Measurements from ENCODE around the gene ERBB4. TPM values are rescaled to one million over a fixed set of nuclear protein-coding genes. Genes with fewer than 3 reads are reported as not detected.

Gene ERBB4
- polyA plus RNA-seq, 3 donors = 45.5 to 60.8 (median 47.4) TPM

- no peak for DNase-seq (ENCODE audit: low read depth in 3 of 3, low spot score in 2 of 3)
Measured at GRCh38 chr2:211513446-211513845, 1025.2 kb downstream of the ERBB4 start.

GRCh38 chr2:211512806-211513205 lies 1025.8 kb downstream of the ERBB4 start:
- DNase-seq (ENCODE audit: low read depth in 3 of 3, low spot score in 2 of 3) = no peak

- no peak for DNase-seq (ENCODE audit: low read depth in 3 of 3, low spot score in 2 of 3)
Measured at GRCh38 chr2:211503856-211504255, 1034.7 kb downstream of the ERBB4 start.

GRCh38 chr2:211503198-211503597 lies 1035.4 kb downstream of the ERBB4 start:
- DNase-seq (ENCODE audit: low read depth in 3 of 3, low spot score in 2 of 3) = no peak

- no peak for DNase-seq (ENCODE audit: low read depth in 3 of 3, low spot score in 2 of 3)
Measured at GRCh38 chr2:211498551-211499205, 1039.9 kb downstream of the ERBB4 start.

- no peak for DNase-seq (ENCODE audit: low read depth in 3 of 3, low spot score in 2 of 3)
Measured at GRCh38 chr2:211495339-211495738, 1043.3 kb downstream of the ERBB4 start.

GRCh38 chr2:211494536-211494935 lies 1044.1 kb downstream of the ERBB4 start:
- no peak for DNase-seq (ENCODE audit: low read depth in 3 of 3, low spot score in 2 of 3)

GRCh38 chr2:211494085-211494484 lies 1044.5 kb downstream of the ERBB4 start:
- no peak for DNase-seq (ENCODE audit: low read depth in 3 of 3, low spot score in 2 of 3)

GRCh38 chr2:211487733-211488132 lies 1050.9 kb downstream of the ERBB4 start:
- DNase-seq (ENCODE audit: low read depth in 3 of 3, low spot score in 2 of 3) = no peak

GRCh38 chr2:211479536-211480150 lies 1059.0 kb downstream of the ERBB4 start:
- no peak for DNase-seq (ENCODE audit: low read depth in 3 of 3, low spot score in 2 of 3)

- no peak for DNase-seq (ENCODE audit: low read depth in 3 of 3, low spot score in 2 of 3)
Measured at GRCh38 chr2:211477537-211478275, 1060.9 kb downstream of the ERBB4 start.

- no peak for DNase-seq (ENCODE audit: low read depth in 3 of 3, low spot score in 2 of 3)
Measured at GRCh38 chr2:211473116-211473515, 1065.5 kb downstream of the ERBB4 start.

- DNase-seq (ENCODE audit: low read depth in 3 of 3, low spot score in 2 of 3) = no peak
Measured at GRCh38 chr2:211469664-211470059, 1068.9 kb downstream of the ERBB4 start.

GRCh38 chr2:211468877-211469663 lies 1069.5 kb downstream of the ERBB4 start:
- DNase-seq (ENCODE audit: low read depth in 3 of 3, low spot score in 2 of 3) = no peak

- DNase-seq (ENCODE audit: low read depth in 3 of 3, low spot score in 2 of 3) = no peak
Measured at GRCh38 chr2:211468217-211468616, 1070.4 kb downstream of the ERBB4 start.

GRCh38 chr2:211463397-211463796 lies 1075.2 kb downstream of the ERBB4 start:
- DNase-seq (ENCODE audit: low read depth in 3 of 3, low spot score in 2 of 3) = no peak

GRCh38 chr2:211458974-211459373 lies 1079.6 kb downstream of the ERBB4 start:
- DNase-seq (ENCODE audit: low read depth in 3 of 3, low spot score in 2 of 3) = no peak

- DNase-seq (ENCODE audit: low read depth in 3 of 3, low spot score in 2 of 3) = no peak
Measured at GRCh38 chr2:211457325-211457724, 1081.3 kb downstream of the ERBB4 start.

- DNase-seq (ENCODE audit: low read depth in 3 of 3, low spot score in 2 of 3) = peak; percentile 21 to 39 (median 33)
Measured at GRCh38 chr2:211455216-211455841, 1083.3 kb downstream of the ERBB4 start.

GRCh38 chr2:211454679-211455078 lies 1083.9 kb downstream of the ERBB4 start:
- peak in 1 of 3 donors; percentile 7 for DNase-seq (ENCODE audit: low read depth in 3 of 3, low spot score in 2 of 3)
